GM23248 (cell line): Measurements from ENCODE around the gene ANKS1B. TPM values are rescaled to one million over a fixed set of nuclear protein-coding genes. Genes with fewer than 3 reads are reported as not detected.

Experiments
- DNase-seq: peaks from one replicate; pipeline ENCODE4 v3.0.0-alpha.2; 2015
- H2AFZ ChIP-seq: fragments of 200-600 bp; sonication (generic); 2 replicates; pipeline ENCODE4 v1.6.1; 2016; ENCODE audit warnings: antibody characterized with exemption
- H3F3A ChIP-seq: fragments of 200-600 bp; sonication (generic); 2 replicates; pipeline ENCODE4 v1.6.1; 2016; ENCODE audit warnings: mild to moderate bottlenecking, antibody characterized with exemption, mixed run types; ENCODE audit not compliant: insufficient read depth
- H3K27ac ChIP-seq: fragments of 200-600 bp; sonication (generic); 2 replicates; pipeline ENCODE4 v1.5.1; 2016; ENCODE audit warnings: mild to moderate bottlenecking
- H3K27me3 ChIP-seq: fragments of 200-600 bp; sonication (generic); replicated peaks from 2 replicates; pipeline ENCODE4 v1.6.1; 2016; ENCODE audit warnings: mild to moderate bottlenecking; ENCODE audit not compliant: insufficient read depth
- H3K36me3 ChIP-seq: fragments of 200-600 bp; sonication (generic); 2 replicates; pipeline ENCODE4 v1.6.1; 2016; ENCODE audit warnings: low read depth, mild to moderate bottlenecking
- H3K4me1 ChIP-seq: fragments of 200-600 bp; sonication (generic); 2 replicates; pipeline ENCODE4 v1.6.1; 2016; ENCODE audit warnings: mild to moderate bottlenecking; ENCODE audit not compliant: insufficient read depth
- H3K4me2 ChIP-seq: fragments of 200-600 bp; sonication (generic); one replicate; pipeline ENCODE4 v1.6.1; 2016; ENCODE audit warnings: mild to moderate bottlenecking; ENCODE audit not compliant: unreplicated experiment
- H3K4me3 ChIP-seq: fragments of 200-600 bp; sonication (generic); 2 replicates; pipeline ENCODE4 v1.5.1; 2016; ENCODE audit warnings: mild to moderate bottlenecking
- H3K79me2 ChIP-seq: fragments of 200-600 bp; sonication (generic); 2 replicates; pipeline ENCODE4 v1.6.1; 2016; ENCODE audit warnings: mild to moderate bottlenecking; ENCODE audit not compliant: insufficient read depth
- H3K9ac ChIP-seq: fragments of 200-600 bp; sonication (generic); 2 replicates; pipeline ENCODE4 v1.6.1; 2016; ENCODE audit warnings: mild to moderate bottlenecking
- H3K9me2 ChIP-seq: fragments of 200-600 bp; sonication (generic); 2 replicates; pipeline ENCODE4 v1.6.1; 2016; ENCODE audit warnings: mixed run types, mild to moderate bottlenecking, moderate library complexity; ENCODE audit not compliant: insufficient read depth
- H3K9me3 ChIP-seq: fragments of 200-600 bp; sonication (generic); one replicate; pipeline ENCODE4 v1.6.1; 2017; ENCODE audit warnings: low read depth
- H4K20me1 ChIP-seq: fragments of 200-600 bp; sonication (generic); 2 replicates; pipeline ENCODE4 v1.6.0; 2016; ENCODE audit not compliant: insufficient read depth
- EZH2 ChIP-seq: fragments of 200-600 bp; sonication (generic); IDR thresholded peaks from 2 replicates; pipeline ENCODE4 v1.6.1; 2018; ENCODE audit warnings: antibody characterized with exemption, mild to moderate bottlenecking; ENCODE audit not compliant: insufficient read depth, poor library complexity, severe bottlenecking
- EZH2phosphoT487 ChIP-seq: fragments of 200-600 bp; sonication (generic); IDR thresholded peaks from 2 replicates; pipeline ENCODE4 v1.6.1; 2018; ENCODE audit warnings: antibody characterized with exemption, moderate library complexity, mild to moderate bottlenecking, low read depth; ENCODE audit not compliant: insufficient read depth
- WGBS, 2 experiments: methylation state at CpG; one replicate each; pipeline ENCODE4 v1.1.6; 2015 to 2017; ENCODE audit warnings: low lambda C conversion rate in 2 of 2, low coverage in 1 of 2; ENCODE audit errors: missing lambda C conversion rate in 2 of 2; 5-methylcytosine and 5-hydroxymethylcytosine counted together
- in situ Hi-C: fragments of 300-500 bp; cut with MboI; formaldehyde crosslinking; loops from 2 replicates; pipeline ENCODE4 v1.15.0; 2020
- polyA plus RNA-seq: library from polyadenylated mRNA; unstranded; fragments of >200 nt; fragmentation: Nextera tagmentation; extraction: Ambion mirVana; gene quantifications from 2 replicates; pipeline ENCODE4 v1.2.1, GENCODE V29; 2016
- total RNA-seq: library from RNA; depleted of rRNA; stranded (reverse); fragments of >200 nt; shearing (Covaris generic); gene quantifications from 2 replicates; pipeline ENCODE4 v1.2.3, GENCODE V29; 2014

Gene ANKS1B
- total and polyA plus RNA-seq, 2 experiments from 2014 or later: not detected

GRCh38 chr12:98719515-98720504 is 1264.9 kb downstream of the ANKS1B start:
- H3K9me3 ChIP-seq: no peaks in the 10 kb centered on the region
- in situ Hi-C loops: loop anchor here (10.0 kb wide), 1 partner anchor 275 kb away; no protein-coding TSS in a partner anchor
- DNase-seq: no peak
- peaks cover 26% of the 10 kb centered on the region for H3K36me3 ChIP-seq
- H3K4me2 ChIP-seq: no peak overlapping the region
- TF ChIP-seq EZH2 (no peak), EZH2phosphoT487 (no peak)
- H3K9ac ChIP-seq: no peak overlapping the region
- H3K27me3 ChIP-seq: no peaks in the 10 kb centered on the region
- peaks cover 6% of the 10 kb centered on the region; the same call in 1 of the 2 replicates for H3K4me1 ChIP-seq
- H3K9me2 ChIP-seq: no peaks in the 10 kb centered on the region
- H3F3A ChIP-seq: peaks cover 16% of the 10 kb centered on the region
- H2AFZ ChIP-seq: no peak overlapping the region
- WGBS, 2 experiments: 96% methylated on average over 6 of the region's 6 CpGs
- no peaks in the 10 kb centered on the region for H3K79me2 ChIP-seq
- no peak overlapping the region for H3K4me3 ChIP-seq
- H3K27ac ChIP-seq: no peak overlapping the region
- H4K20me1 ChIP-seq: no peaks in the 10 kb centered on the region

- Histone ChIP-seq H3K36me3 (peaks cover 41% of the 10 kb centered on the region), H3F3A (no peaks in the 10 kb centered on the region)
- in situ Hi-C loops: no loop called here
Measured at GRCh38 chr12:98714426-98714825, 1270.3 kb downstream of the ANKS1B start.

GRCh38 chr12:98709022-98709421 is 1275.7 kb downstream of the ANKS1B start:
- H4K20me1 ChIP-seq: no peaks in the 10 kb centered on the region
- in situ Hi-C loops: no loop called here
- H3F3A ChIP-seq: no peaks in the 10 kb centered on the region
- DNase-seq: no peak
- no peaks in the 10 kb centered on the region for H3K9me2 ChIP-seq
- no peak overlapping the region for H3K4me2 ChIP-seq
- H3K4me3 ChIP-seq: no peak overlapping the region
- no peaks in the 10 kb centered on the region for H3K4me1 ChIP-seq
- H3K79me2 ChIP-seq: no peaks in the 10 kb centered on the region
- H3K27me3 ChIP-seq: no peaks in the 10 kb centered on the region
- no peak overlapping the region for H2AFZ ChIP-seq
- WGBS, 2 experiments: 96 to 100% methylated on average over 1 of the region's 1 CpG
- TF ChIP-seq EZH2 (no peak), EZH2phosphoT487 (no peak)
- no peak overlapping the region for H3K27ac ChIP-seq
- no peaks in the 10 kb centered on the region for H3K9me3 ChIP-seq
- H3K9ac ChIP-seq: no peak overlapping the region
- H3K36me3 ChIP-seq: peaks cover 32% of the 10 kb centered on the region

More at GRCh38 chr12:98714426-98714825, 1270.3 kb downstream of the ANKS1B start:
- Histone ChIP-seq H3K27ac (no peak overlapping the region), H3K4me2 (no peak overlapping the region), H3K9me2 (no peaks in the 10 kb centered on the region), H3K79me2 (no peaks in the 10 kb centered on the region), H2AFZ (no peak overlapping the region), H3K9ac (no peak overlapping the region), H3K9me3 (no peaks in the 10 kb centered on the region), H3K4me1 (no peaks in the 10 kb centered on the region), H4K20me1 (no peaks in the 10 kb centered on the region), H3K4me3 (no peak overlapping the region), H3K27me3 (no peaks in the 10 kb centered on the region)
- 92 to 94% methylated on average over 4 of the region's 4 CpGs for WGBS, 2 experiments
- no peak for TF ChIP-seq EZH2
- no peak for TF ChIP-seq EZH2phosphoT487
- no peak for DNase-seq

DNA sequence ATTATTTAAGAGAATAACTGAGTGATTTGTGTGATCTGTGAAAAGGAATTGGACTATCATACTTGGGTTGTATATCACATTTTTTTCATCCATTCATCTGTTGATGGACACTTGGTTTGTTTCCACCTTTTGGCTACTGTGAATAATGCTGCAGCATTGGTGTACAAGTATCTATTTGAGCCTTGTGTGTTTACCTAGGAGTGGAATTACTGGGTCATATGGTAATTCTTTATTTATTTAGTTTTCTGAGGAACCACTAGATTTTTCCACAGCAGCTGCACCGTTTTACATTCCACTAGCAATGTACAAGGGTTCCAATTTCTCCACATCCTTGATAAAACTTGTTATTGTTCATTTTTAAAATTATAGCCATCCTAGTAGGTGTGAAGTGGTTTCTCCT is 1283.6 kb downstream of the ANKS1B start:
- Histone ChIP-seq H3K36me3 (peaks cover 26% of the 10 kb centered on the region), H3K4me2 (no peak overlapping the region), H3K9me3 (no peaks in the 10 kb centered on the region), H3F3A (no peaks in the 10 kb centered on the region), H3K9ac (no peak overlapping the region), H3K27me3 (no peaks in the 10 kb centered on the region), H3K4me3 (no peak overlapping the region), H3K27ac (no peak overlapping the region), H3K79me2 (no peaks in the 10 kb centered on the region), H3K9me2 (no peaks in the 10 kb centered on the region), H4K20me1 (no peaks in the 10 kb centered on the region), H2AFZ (no peak overlapping the region), H3K4me1 (no peaks in the 10 kb centered on the region)
- no peak for DNase-seq
- WGBS, 2 experiments: 6 to 17% methylated on average over 1 of the region's 1 CpG
- TF ChIP-seq EZH2phosphoT487 (no peak), EZH2 (no peak)
- in situ Hi-C loops: no loop called here
